Medulla oblongata (tissue), 1 donor: ENCODE measurements around the gene AK8.
A peak's percentile ranks its signal among the peaks of the same experiment; 100 is the strongest.

ENCODE experiments used
- DNase-seq: peaks from one replicate; pipeline ENCODE4 v3.0.0-alpha.2; 2015; ENCODE audit errors: extremely low spot score

Gene AK8

DNA sequence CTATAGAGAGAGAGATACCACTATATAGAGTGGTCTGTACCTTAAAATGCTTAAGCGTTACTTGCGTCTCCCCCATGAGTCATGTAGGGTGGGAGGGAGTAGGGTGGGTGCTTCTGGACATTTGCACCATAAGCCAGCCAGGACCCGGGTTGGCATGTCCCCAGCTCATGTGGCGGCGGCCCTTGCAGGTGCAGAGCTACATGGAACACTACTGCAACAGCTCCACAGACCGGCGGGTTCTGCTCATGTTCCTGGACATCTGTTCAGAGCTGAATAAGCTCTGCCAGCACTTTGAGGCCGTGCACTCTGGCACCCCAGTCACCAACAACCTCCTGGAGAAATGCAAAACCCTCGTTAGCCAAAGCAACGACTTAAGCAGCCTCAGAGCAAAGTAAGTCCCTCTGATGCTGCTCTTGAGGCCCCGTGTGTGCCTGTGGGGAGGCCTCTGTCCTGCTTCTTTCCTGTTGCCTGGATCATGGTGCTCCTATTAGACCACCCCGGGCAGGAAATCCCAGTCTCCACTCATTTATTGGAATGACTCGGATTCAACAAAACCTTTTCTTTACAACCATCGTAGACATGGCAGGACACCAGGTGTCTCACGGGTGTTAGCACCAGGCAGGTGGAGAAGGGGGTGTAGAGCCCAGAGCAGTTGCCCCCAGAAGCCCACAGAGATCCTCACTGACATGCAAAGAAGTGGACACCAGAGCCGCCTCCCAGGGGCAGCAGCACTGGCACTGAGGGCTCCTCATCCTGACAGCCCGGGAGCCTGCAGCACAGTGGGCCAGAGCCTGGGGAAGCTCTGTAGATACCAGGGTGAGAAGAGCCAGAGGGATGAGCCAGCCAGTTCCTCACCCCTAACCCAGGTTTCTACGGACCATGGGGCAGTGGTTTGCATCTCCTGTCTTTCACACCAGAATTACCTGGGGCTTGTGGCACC, 9.4 kb upstream of the AK8 start:
- DNase-seq: no peak

GRCh38 chr9:132886334-132886725, 8.2 kb upstream of the AK8 start:
- DNase-seq: no peak

- DNase-seq: no peak
Measured at GRCh38 chr9:132885720-132886333, 7.7 kb upstream of the AK8 start.

DNA sequence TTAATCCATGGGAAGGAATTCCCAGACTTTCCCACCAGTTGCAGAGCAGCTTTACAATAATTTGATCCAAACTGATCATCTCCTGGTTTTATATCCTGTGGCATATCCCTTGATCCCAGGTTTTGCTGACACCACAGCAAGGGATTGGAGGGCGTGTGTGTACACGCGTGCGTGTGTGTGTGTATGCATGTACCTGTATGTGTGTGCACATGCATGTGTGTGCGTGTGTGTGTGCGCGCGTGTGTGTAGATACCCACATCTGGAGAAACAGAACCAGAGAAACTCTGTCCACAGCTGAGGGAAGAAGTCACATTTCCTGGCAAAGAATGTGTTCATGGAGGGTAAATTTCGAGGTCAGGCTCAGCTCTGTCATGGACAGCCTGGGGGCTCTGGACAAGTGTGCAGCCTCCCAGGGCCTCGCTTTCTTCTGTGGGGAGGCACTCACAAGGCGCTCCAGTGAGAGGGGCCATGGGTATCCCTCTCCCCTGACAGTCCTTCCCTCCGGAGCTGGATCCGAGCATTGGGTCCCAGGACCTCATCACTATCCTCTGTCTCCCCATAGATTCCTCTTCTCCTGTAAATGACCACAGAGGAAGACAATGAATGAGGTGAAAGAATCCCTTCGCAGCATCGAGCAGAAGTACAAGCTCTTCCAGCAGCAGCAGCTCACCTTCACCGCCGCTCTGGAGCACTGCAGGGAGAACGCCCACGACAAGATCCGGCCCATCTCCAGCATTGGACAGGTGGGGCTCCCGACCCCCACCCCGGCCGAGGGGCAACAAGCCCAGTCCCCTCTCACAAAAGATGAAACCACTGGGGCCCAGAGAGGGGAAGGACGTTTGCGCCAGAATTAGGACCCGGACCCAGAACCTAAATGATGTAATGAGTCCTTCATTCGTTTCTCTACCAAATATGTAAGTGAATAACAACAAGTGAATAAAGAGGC, 5.5 kb upstream of the AK8 start:
- no peak for DNase-seq

DNA sequence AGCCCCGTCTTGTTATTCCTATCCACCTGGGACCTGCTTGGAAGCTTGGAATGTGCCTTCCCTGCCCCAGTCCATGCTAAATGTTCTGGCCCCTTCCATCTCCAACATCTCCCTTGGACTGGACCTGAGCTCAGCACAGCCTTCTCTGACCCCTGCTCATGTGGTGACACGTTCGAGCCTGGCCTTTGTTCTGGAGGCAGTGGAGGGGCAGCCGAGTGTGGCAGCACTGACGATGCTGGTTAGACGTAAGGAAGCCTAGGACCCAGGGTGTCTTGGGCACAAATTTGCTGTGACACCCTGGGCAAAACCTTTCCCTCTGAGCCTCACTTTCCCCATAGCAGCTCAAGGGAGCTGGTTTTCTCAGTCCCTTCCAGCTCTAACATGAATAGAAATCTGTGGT, 4.5 kb upstream of the AK8 start:
- no peak for DNase-seq

DNA sequence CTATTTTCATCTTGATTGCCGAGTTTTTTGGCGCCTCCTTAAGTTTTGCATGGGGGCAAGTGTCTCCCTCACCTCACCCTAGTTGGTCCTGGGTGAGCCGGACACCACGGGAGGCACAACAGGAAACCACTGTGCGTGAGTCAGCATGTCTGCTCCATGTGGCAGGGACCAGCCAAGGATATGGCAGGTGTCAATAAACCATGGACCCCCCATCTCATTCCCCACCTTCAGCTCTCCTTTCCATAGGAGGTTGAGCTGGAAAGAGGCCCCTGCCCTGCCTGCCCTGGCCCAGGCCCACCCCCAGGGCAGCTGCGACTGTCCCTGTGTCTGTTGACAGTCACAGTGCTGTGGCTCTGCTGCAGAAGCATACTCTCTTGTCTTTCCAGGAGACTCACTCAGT, 3.7 kb upstream of the AK8 start:
- no peak for DNase-seq

- DNase-seq: no peak
Measured at GRCh38 chr9:132880324-132880661, 2.2 kb upstream of the AK8 start.

GRCh38 chr9:132879457-132880323, 1.6 kb upstream of the AK8 start:
- DNase-seq: no peak

- peak; percentile 52 for DNase-seq
Measured at GRCh38 chr9:132878695-132879456, 792 bp upstream of the AK8 start, which contains the start of gene SPACA9. TSS of gene SPACA9 (plus strand) at chr9:132878898. CDS start at chr9:132883948, 5,050 bp downstream.

DNA sequence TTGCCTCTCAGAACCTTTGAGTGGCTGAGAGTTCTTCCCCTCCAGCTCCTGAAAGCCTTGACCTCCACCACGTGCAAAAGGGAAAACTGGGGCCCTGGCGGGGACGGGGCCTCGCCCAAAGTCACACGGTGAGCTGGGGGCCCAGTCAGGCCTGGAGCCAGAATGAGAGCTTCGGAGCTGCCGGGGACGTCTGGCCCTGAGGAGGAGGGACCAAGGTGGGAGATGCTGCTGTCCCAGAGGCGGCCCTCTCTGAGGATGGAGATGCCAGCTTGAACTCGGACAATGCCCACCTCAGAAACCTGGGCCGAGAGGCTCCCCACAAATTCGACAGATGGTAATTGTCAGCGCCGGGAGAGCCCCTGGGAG, 643 bp downstream of the AK8 start:
- no peak for DNase-seq

DNA sequence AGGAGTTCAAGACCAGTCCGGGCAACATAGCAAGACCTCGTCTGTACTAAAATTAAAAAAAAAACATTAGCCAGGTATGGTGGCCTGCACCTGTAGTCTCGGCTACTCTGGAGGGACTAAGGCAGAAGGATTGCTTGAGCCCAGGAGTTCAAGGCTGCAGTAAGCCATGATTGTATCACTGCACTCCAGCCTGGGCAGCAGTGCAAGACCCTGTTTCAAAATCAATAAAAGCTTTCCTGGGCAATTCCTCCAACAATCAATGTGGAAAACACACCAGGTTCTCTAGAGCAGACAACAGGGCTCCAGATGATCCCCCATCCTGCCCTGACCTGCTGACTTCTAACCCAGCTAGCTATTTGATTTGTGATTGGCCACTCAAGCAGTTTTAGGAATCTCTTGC, 1.2 kb downstream of the AK8 start:
- DNase-seq: no peak

GRCh38 chr9:132875159-132875558, 2.9 kb downstream of the AK8 start:
- no peak for DNase-seq

DNA sequence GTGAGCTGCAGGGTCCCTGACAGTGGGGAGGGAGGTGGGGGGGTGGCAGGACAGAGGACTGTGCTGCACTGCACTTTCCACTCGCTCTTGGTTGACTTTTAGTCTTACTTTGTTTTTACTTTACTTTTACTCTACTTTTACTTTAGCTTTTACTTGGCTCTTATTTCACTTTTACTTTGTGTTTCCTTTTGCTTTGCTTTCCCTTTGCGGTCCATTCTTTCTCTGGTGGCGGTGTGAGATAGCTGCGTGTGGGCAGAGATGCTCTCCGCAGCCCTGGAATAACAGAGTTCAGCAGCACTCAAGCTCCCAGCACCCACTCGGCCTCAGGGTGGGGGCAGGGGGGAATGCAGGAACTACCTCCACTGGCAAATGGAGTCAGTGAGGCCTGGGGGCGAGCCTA, 4.7 kb downstream of the AK8 start:
- no peak for DNase-seq

GRCh38 chr9:132869266-132869665, 8.8 kb downstream of the AK8 start:
- DNase-seq: no peak

DNA sequence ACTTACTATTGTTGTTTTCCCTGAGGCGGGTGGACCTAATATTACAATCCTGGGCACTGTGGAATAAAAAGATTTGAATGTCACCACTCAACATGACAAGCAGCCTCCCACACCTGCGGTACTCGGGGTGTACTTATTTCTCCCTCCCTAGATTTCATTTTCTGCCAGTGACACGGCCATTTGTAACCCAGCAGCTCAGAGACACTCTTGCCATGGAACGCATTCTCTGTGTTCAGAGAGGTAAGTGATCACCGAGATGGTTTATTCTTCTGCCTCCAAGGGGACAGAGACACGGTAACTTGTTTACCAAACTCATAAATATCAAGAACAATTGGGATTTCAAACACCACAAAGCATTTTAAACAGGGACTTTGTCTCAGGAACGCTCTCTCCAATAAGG, 11.2 kb downstream of the AK8 start:
- DNase-seq: no peak

GRCh38 chr9:132864691-132865090, 13.4 kb downstream of the AK8 start:
- DNase-seq: no peak

DNA sequence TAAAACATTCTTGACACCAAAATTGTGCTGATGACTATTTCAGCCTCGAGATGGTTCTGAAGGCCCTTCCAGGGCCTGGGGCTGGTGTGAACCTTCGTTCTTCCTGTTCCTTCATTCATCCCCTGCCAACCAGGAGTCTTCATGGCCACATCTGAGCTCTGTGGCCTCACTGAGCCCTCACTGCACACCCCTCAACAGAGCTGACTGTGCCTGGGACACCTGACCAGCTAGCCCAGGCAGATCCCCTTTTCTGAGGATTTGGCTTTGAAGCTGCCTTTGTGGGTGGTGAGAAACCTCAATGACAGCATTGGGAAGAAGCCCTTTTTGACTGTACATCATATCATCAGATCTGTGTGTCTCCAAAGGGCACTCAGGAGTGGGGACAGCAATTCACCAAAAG, 13.8 kb downstream of the AK8 start:
- DNase-seq: no peak

GRCh38 chr9:132863096-132863495, 15.0 kb downstream of the AK8 start:
- DNase-seq: no peak

DNA sequence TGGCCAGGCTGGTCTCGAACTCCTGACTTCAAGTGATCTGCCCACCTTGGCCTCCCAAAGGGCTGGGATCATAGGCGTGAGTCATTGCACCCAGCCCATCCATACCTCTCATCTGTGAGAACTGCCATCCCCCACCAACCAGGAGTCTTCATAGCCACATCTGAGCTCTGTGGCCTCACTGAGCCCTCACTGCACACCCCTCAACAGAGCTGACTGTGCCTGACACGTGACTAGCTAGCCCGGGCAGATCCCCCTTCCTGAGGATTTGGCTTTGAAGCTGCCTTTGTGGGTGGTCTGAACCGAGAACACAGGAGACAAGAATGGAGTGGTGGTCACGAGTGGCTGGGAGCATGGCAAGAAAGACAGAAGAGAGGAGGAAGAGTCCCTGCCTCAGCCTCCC, 15.6 kb downstream of the AK8 start:
- DNase-seq: no peak

DNA sequence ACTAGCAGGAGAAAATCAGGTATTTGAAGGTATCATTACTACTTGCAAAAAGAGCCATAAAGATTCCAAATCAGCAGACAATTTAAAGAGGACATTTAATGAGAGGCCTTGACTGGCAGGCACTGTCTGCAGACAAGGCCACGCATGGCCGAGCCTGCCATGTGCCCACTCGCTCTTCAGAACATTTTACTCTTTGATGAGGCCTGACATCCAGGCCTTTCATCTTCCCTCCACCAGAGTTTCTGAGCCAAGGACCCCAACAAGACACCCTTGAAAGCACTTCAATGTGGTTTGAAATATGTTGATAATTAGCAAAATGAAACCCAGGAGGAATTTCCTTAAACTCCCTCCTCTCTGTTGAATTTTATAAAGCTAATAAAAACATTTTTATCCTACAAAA, 16.4 kb downstream of the AK8 start:
- no peak for DNase-seq

- no peak for DNase-seq
Measured at GRCh38 chr9:132858751-132859150, 19.3 kb downstream of the AK8 start.
